Measurements from ENCODE around the gene LCLAT1.

LCLAT1 gene

GRCh38 chr2:30424231-30424630 lies 22.8 kb upstream of the LCLAT1 start:
- FAIRE-seq, result no peak

GRCh38 chr2:30425326-30425725 lies 21.7 kb upstream of the LCLAT1 start:
- no peak for FAIRE-seq

DNA sequence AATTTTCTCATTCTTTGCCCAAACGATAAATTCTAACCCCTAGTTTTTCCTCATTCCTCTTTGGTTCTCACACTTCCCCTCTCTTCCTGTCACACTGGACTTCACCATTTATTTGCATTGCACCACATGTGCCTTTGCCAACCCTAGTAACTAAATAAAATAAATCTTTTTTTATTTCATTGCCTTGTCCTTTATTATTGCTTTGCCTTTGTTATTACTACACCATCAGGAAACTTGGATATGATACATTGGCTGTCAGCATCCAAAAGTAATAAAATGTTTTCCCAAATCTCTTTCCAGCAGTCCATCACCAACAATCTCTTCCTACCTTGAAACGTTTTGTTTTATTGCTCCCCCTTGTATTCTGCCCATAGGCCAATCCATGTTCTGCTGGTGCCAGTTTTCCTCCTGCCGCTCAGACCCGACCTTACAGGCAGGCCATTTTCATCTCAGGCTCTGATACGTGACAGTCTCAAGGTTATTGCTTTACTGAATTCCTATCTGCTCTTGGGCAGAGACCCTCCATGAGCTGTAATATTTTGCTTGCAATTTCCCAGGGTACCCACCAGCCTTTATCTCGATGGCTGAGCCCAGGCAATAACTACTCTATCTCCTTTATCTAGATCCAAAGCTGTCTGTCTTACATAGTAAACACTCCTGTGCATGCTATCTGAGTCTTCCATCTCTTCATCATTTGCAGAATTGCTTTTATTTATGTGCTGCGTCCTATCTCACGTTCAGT lies 19.3 kb upstream of the LCLAT1 start:
- FAIRE-seq, result no peak

DNA sequence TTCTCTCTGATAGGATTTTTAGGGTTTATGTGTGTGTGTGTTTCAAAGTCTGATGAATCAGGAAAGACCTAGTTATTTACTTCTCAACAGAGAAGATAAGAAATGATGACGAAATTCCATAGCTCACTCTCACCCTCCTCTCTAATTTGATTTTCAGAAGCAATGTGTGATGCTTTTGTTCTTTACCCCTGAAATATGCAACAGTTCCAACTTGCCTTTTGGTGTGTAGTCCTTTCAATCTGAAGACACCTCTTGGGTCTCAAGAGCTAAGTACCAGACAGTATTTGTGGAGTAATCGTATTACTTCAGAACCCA lies 18.7 kb upstream of the LCLAT1 start:
- FAIRE-seq, result no peak

GRCh38 chr2:30428827-30429461 lies 18.1 kb upstream of the LCLAT1 start:
- no peak for FAIRE-seq

DNA sequence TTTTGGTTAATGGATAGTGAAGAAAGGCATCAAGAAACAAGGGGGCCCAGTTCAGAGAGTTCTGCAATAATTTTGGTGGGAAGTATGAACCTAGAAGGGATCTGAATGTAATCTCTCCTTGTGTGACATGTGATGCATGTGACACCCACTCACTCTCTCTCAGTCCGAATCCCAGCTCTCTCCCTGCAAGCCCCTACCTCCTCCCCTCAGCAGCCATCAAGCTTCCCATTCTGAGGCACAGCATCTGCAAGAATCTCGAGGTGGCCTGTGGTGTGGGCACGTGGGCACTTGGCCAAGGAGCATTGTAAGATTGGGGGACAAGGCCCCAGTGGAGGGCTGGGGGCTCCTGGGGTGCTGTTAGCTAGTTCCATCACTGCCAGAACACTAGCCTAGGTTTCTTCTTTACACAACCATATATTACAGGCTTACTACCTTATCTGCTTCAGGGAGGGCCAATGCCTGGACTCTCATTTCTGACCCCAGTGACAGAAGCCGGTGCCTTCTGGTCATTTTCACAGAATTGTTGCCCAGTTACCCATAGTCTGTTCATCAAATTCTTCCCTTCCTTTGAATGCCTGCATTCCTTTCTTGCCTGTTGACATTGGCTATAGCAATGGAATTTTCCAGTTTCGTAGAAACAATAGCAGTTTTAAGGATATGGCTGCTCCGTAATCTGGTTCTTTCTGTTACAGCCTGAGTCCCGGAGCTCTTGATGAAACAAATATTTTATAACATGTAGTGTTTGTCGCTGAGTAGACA lies 13.3 kb upstream of the LCLAT1 start:
- no peak for FAIRE-seq

- FAIRE-seq, result no peak
Observed at GRCh38 chr2:30434708-30435107, 12.3 kb upstream of the LCLAT1 start.

DNA sequence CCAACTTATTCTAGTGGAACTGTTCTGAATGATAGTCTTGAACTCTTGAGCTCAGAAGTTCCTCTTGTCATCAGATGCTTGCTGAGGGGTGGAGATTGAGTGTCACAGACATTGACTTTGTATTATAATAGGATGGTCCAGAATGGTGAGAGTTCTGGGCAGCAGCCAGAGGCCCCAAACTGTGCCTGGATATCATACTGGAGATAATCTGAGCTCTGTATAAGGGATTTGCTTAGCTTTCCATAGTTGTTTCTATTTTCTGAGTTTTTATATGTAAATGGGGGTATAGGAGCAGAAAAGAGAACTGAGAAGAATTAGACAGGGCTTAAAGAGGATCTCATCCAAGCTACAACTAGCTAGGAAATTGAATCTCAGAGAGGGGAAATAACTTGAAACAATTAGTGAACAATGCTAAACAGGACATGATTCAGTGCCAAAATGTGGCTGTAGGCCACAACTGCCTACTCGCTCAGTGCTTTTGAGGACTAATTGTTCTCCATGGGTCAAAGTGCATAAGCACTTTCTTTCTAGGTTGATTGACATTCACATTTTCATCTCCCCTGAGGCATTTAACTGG lies 10.1 kb upstream of the LCLAT1 start:
- FAIRE-seq, result no peak

- no peak for FAIRE-seq
Observed at GRCh38 chr2:30437809-30438548, 9.1 kb upstream of the LCLAT1 start.

DNA sequence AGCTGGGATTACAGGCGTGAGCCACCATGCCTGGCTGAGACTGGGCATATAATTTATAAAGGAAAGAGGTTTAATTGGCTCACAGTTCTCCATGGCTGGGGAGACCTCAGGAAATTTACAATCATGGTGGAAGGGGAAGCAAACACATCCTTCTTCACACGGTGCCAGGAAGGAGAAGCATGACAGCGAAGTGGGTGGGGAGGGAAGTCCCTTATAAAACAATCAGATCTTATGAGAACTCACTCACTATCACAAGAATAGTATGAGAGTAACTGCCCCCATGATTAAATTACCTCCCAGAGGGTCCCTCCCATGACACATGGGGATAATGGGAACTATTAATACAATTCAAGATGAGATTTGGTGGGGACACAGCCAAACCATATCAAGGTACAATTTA lies 7.8 kb upstream of the LCLAT1 start:
- FAIRE-seq, result no peak

- FAIRE-seq, result no peak
Observed at GRCh38 chr2:30439879-30440278, 7.2 kb upstream of the LCLAT1 start.

DNA sequence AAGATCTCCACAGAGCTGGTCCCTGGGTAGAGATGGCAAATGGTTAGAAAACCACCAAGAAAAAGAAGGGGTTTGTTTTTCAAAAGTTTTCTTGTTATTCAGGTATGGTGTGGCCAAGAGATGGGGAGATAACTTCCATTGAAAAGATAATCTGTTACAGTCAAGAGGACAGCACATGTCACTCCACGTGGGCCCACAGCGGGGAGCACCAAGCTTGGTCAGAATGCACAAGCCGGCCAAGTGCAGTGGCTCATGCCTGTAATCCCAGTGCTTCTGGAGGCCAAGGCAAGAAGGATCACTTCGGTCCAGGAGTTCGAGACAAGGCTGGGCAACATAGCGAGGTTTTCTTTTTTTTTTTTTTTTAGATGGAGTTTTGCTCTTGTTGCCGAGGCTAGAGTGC lies 6.0 kb upstream of the LCLAT1 start:
- FAIRE-seq, result no peak

- no peak for FAIRE-seq
Observed at GRCh38 chr2:30443081-30443480, 4.0 kb upstream of the LCLAT1 start.

- FAIRE-seq, result no peak
Observed at GRCh38 chr2:30444273-30444672, 2.8 kb upstream of the LCLAT1 start.

DNA sequence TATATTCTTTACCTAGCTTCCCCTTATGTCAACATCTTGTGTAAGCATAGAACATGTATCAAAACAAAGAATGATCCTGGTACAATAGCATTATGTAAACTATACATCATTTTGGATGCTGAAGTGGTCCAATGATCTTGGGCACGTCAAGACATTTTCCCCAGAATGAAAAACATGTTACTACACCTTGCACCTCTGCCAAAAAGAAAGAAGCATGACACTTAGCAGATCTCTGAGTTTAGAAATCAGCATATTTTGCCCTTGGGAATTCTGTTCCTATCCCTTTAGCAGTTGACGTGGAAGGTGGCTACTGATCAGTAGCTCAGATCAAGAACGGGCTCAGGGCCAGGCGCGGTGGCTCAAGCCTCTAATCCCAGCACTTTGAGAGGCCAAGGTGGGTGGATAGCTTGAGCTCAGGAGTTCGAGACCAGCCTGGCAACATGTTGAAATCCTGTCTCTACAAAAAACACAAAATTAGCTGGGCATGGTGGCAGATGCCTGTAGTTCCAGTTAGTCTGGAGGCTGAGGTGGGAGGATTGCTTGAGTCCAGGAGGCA lies 1.7 kb upstream of the LCLAT1 start:
- no peak for FAIRE-seq

DNA sequence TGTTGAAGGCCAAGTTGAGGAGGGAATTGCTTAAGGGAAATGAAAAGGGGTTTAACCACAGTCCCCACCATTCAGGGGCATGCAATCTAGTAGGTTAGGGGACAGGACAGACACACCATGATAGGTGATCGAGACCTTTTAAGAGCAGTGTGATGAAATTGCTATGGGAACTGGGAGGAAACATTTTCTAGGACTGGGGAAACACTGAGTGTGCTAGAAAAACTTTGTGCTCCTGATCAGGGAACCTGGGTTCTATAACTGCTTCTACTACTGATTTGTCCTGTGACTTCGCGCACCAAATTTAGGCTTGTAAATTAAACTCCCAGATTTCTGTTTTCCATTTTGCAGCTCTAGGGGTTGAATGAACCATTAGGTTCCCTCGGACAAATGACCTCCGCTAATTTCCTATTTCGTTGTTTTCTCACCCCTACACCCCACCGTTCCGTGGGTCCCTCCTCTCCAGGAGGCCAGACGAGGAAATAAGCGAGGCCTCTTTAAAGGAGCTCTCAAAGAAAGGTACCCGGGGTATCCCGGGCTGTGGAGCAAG lies 371 bp upstream of the LCLAT1 start:
- no peak for FAIRE-seq

GRCh38 chr2:30448308-30448707 lies 1.3 kb downstream of the LCLAT1 start:
- FAIRE-seq, result no peak

DNA sequence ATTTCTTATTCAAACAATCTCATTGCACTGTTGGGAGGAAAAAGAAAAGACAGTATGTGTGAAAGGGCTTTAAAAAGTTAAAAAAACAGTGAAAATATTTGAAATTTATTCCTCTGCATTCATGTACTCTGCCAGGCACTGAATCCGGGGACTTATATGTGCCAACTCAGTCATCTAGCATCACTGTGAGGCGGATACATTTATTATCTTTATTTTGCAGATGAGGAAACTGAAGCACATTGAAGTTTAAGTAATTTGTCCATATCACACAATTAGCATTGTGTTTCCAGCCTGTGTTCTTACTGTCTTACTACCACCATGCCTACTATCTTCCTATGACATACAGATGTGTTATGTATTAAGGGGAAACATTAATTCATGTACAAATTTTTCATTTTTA lies 1.8 kb downstream of the LCLAT1 start:
- no peak for FAIRE-seq

GRCh38 chr2:30450025-30450424 lies 3.0 kb downstream of the LCLAT1 start:
- no peak for FAIRE-seq

GRCh38 chr2:30453498-30453897 lies 6.5 kb downstream of the LCLAT1 start:
- no peak for FAIRE-seq

DNA sequence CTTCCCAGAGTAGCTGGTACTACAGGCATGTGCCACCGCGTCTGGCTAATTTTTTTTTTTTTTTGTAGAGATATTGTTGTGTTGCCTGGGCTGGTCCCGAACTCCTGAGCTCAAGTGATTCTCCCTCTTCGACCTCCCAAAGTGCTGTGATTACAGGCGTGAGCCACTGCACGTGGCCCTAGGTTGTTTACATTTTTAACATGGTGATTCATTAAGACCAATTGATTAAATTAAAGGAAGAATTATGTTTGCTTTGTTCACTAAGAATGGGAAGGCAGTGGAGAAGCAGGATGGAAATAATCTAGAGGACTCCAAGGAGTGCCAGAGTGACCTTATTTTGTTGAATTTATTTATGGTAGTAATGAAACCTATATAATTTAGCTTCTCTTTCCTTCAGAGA lies 7.5 kb downstream of the LCLAT1 start:
- no peak for FAIRE-seq

- no peak for FAIRE-seq
Observed at GRCh38 chr2:30455114-30455738, 8.2 kb downstream of the LCLAT1 start.

Measured in TTC549 (cell line).